ENCODE results near the gene MGLL. TPM values are rescaled to one million over a fixed set of nuclear protein-coding genes. Genes with fewer than 3 reads are reported as not detected.

MGLL gene
- total RNA-seq, 1 donor from 2014 or later = 11.3 TPM

DNA sequence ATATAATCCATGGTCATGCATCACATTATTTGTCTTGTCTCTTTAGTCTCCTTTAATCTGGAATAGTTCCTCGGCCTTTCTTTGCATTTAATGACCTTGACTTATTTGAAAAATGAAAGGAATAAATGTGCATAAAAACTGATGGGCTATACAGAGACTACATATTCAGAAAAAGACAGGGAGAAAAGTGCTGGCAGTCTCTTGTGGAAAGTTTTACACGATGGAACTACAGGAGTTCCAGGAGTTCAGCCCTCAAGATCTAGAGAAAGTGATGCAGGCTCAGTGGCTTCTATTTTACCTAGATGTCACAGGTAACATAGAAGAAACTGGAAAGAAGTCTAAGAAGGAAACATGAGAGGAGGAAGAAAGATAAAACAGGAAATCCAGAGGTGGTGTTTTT, 157.2 kb downstream of the MGLL start:
- no peak for DNase-seq (ENCODE audit: low read depth, low spot score)
- H3K4me3 Mint-ChIP-seq = no peak overlapping the region
- H3K27ac Mint-ChIP-seq (ENCODE audit: unreplicated experiment) = no peak overlapping the region
- H3K27me3 Mint-ChIP-seq (ENCODE audit: low read depth) = no peaks in the 10 kb centered on the region
- H3K9me3 Mint-ChIP-seq = no peaks in the 10 kb centered on the region
- peaks cover 26% of the 10 kb centered on the region for H3K36me3 Mint-ChIP-seq (ENCODE audit: low read depth)
- H3K4me1 Mint-ChIP-seq = peaks cover 13% of the 10 kb centered on the region
- TF ChIP-seq, protein P1, sequence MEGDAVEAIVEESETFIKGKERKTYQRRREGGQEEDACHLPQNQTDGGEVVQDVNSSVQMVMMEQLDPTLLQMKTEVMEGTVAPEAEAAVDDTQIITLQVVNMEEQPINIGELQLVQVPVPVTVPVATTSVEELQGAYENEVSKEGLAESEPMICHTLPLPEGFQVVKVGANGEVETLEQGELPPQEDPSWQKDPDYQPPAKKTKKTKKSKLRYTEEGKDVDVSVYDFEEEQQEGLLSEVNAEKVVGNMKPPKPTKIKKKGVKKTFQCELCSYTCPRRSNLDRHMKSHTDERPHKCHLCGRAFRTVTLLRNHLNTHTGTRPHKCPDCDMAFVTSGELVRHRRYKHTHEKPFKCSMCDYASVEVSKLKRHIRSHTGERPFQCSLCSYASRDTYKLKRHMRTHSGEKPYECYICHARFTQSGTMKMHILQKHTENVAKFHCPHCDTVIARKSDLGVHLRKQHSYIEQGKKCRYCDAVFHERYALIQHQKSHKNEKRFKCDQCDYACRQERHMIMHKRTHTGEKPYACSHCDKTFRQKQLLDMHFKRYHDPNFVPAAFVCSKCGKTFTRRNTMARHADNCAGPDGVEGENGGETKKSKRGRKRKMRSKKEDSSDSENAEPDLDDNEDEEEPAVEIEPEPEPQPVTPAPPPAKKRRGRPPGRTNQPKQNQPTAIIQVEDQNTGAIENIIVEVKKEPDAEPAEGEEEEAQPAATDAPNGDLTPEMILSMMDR (conservative IDR thresholded peaks at IDR 0.05) = no peak

DNA sequence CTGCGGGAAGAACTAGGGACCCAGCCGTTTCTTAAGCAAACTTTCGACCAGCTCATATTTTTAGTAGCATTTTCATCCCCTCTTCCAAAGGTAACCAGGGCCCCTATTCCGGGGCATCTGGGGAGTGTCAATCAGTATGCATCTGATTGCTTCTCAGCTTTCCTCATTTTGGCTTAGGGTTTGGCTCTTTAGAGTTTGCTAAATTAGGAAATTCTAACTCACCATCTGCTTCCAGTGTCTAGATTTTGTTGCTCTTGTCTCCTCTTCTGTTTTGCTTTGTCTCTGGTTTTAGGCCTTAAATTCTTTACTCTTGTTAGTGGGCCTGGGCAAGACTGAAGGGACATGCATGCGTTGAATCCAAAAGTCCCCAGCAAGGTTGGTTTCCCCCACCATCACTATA, 159.2 kb downstream of the MGLL start:
- H3K4me3 Mint-ChIP-seq = no peak overlapping the region
- no peaks in the 10 kb centered on the region for H3K27me3 Mint-ChIP-seq (ENCODE audit: low read depth)
- H3K36me3 Mint-ChIP-seq (ENCODE audit: low read depth) = peaks cover 17% of the 10 kb centered on the region
- H3K27ac Mint-ChIP-seq (ENCODE audit: unreplicated experiment) = no peak overlapping the region
- TF ChIP-seq, protein P1 (conservative IDR thresholded peaks at IDR 0.05) = no peak
- peaks cover 20% of the 10 kb centered on the region for H3K4me1 Mint-ChIP-seq
- no peaks in the 10 kb centered on the region for H3K9me3 Mint-ChIP-seq
- DNase-seq (ENCODE audit: low read depth, low spot score) = no peak

DNA sequence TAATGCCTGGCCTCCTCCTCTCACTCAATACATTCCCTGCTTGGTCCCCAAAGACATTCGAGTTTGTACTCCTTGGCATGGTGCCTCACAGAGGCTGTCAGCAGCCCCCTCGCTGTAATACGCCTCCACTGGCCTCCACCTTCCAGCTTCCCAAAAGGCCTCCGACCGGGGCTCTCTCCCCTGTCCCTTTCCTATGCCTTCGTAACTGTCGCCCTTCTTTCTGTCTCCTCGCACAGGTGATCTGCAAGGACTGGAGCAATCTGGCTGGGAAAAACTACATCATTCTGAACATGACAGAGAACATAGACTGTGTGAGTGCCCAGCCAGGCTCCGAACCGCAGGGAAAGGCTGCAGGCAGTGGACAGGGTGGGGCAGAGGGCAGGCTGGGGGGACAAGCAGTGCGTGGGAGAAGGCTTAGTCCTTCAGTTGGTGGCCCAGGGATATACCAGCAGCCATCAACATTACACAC, 160.3 kb downstream of the MGLL start:
- no peaks in the 10 kb centered on the region for H3K27me3 Mint-ChIP-seq (ENCODE audit: low read depth)
- H3K36me3 Mint-ChIP-seq (ENCODE audit: low read depth) = peaks cover 17% of the 10 kb centered on the region
- H3K4me1 Mint-ChIP-seq = peaks cover 20% of the 10 kb centered on the region
- H3K27ac Mint-ChIP-seq (ENCODE audit: unreplicated experiment) = no peak overlapping the region
- H3K4me3 Mint-ChIP-seq = no peak overlapping the region
- no peak for DNase-seq (ENCODE audit: low read depth, low spot score)
- TF ChIP-seq, protein P1 (conservative IDR thresholded peaks at IDR 0.05) = no peak
- no peaks in the 10 kb centered on the region for H3K9me3 Mint-ChIP-seq

DNA sequence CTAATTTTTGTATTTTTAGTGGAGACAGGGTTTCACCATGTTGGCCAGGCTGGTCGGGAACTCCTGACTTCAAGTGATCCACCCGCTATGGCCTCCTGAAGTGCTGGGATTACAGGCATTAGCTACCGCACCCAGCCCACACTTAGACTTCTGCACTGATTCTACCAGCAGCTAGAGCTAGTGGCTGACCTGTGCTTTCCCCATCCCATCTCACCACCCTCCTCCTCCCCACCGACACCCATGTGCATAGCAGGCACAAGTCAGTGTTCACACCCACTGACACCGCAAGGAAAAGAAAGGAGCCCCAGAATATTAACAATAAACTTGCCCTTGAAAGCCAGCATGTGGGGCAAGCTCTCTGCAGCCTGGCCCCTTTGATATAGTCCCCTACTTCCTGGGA, 160.7 kb downstream of the MGLL start:
- H3K4me1 Mint-ChIP-seq = peaks cover 20% of the 10 kb centered on the region

DNA sequence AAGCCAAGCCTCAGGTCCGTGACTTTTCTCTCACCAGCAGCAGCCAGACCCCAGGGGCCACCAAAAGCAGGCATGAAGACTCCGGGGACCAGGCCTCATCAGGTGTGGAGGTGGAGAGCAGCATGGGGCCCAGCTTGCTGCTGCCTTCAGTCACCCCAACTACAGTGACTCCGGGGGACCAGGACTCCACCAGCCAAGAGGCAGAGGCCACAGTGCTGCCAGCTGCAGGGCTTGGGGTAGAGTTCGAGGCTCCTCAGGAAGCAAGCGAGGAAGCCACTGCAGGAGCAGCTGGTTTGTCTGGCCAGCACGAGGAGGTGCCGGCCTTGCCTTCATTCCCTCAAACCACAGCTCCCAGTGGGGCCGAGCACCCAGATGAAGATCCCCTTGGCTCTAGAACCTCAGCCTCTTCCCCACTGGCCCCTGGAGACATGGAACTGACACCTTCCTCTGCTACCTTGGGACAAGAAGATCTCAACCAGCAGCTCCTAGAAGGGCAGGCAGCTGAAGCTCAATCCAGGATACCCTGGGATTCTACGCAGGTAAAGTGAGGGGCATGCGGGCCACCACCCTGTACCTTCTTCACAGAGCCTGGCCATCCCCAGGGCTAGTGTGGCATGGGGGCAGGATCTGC, 161.6 kb downstream of the MGLL start:
- TF ChIP-seq, protein P1 (conservative IDR thresholded peaks at IDR 0.05) = no peak
- Mint-ChIP-seq H3K4me1 (peaks cover 22% of the 10 kb centered on the region), H3K27ac (ENCODE audit: unreplicated experiment) (no peak overlapping the region), H3K9me3 (no peaks in the 10 kb centered on the region), H3K36me3 (ENCODE audit: low read depth) (peaks cover 13% of the 10 kb centered on the region), H3K27me3 (ENCODE audit: low read depth) (no peaks in the 10 kb centered on the region), H3K4me3 (no peak overlapping the region)
- DNase-seq (ENCODE audit: low read depth, low spot score) = no peak

More for the DNA sequence above, 160.7 kb downstream of the MGLL start:
- TF ChIP-seq, protein P1 (conservative IDR thresholded peaks at IDR 0.05) = no peak
- Mint-ChIP-seq H3K9me3 (no peaks in the 10 kb centered on the region), H3K27me3 (ENCODE audit: low read depth) (no peaks in the 10 kb centered on the region), H3K27ac (ENCODE audit: unreplicated experiment) (no peak overlapping the region), H3K36me3 (ENCODE audit: low read depth) (peaks cover 17% of the 10 kb centered on the region), H3K4me3 (no peak overlapping the region)
- DNase-seq (ENCODE audit: low read depth, low spot score) = no peak
